ENCODE data around the gene CD3D.

Gene CD3D

DNA sequence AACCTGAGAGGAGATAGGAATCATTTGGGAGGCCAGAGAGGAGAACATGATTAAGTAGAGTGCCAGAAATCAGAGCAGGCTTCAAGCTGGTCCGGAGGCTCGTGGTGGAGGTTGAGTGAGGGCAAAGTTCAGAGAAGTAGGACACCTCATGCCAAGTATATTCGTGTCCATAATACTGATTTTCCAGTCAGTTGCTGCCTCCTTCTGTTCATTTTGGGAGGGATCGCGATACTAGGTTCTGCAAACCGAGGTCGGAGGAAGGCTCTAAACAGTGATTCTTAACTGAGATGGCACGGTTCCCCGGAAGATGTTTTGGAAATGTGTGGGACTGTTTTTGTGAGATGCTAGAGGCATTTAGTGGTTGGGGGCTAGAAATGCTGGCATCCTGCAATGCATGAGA lies 51.6 kb downstream of the CD3D start:
- H3K27me3 ChIP-seq (ENCODE audit: insufficient read depth, low read length, poor library complexity) = no peaks in the 10 kb centered on the region
- H3K36me3 ChIP-seq (ENCODE audit: insufficient read depth, low read length) = no peaks in the 10 kb centered on the region
- DNase-seq = no peak
- H3K4me3 ChIP-seq (ENCODE audit: low read depth in 1 of 2, low read length in 2 of 2) = no peak overlapping the region
- no peaks in the 10 kb centered on the region for H3K79me2 ChIP-seq (ENCODE audit: insufficient read depth, low read length)
- no peak overlapping the region for H3K9ac ChIP-seq (ENCODE audit: low read depth, low read length)
- peaks cover 3% of the 10 kb centered on the region; the same call in 1 of the 2 replicates for H3K4me1 ChIP-seq (ENCODE audit: insufficient read depth, low read length)
- ATAC-seq (ENCODE audit: insufficient read depth, low read depth) = no peak
- H4K20me1 ChIP-seq (ENCODE audit: insufficient read depth, low read length) = no peaks in the 10 kb centered on the region
- H3K27ac ChIP-seq (ENCODE audit: low read length) = no peak overlapping the region
- H3K4me2 ChIP-seq (ENCODE audit: insufficient read depth, low read length) = no peak overlapping the region
- no peak overlapping the region for H2AFZ ChIP-seq (ENCODE audit: low read depth, low read length)
- TF ChIP-seq, protein P1, sequence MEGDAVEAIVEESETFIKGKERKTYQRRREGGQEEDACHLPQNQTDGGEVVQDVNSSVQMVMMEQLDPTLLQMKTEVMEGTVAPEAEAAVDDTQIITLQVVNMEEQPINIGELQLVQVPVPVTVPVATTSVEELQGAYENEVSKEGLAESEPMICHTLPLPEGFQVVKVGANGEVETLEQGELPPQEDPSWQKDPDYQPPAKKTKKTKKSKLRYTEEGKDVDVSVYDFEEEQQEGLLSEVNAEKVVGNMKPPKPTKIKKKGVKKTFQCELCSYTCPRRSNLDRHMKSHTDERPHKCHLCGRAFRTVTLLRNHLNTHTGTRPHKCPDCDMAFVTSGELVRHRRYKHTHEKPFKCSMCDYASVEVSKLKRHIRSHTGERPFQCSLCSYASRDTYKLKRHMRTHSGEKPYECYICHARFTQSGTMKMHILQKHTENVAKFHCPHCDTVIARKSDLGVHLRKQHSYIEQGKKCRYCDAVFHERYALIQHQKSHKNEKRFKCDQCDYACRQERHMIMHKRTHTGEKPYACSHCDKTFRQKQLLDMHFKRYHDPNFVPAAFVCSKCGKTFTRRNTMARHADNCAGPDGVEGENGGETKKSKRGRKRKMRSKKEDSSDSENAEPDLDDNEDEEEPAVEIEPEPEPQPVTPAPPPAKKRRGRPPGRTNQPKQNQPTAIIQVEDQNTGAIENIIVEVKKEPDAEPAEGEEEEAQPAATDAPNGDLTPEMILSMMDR (IDR thresholded peaks at IDR 0.05; ENCODE audit: borderline replicate concordance, extremely low read depth, low read length, poor library complexity, severe bottlenecking) = peak; percentile 55
- TF ChIP-seq EZH2 (IDR thresholded peaks at IDR 0.05; ENCODE audit: borderline replicate concordance, low read depth, low read length, severe bottlenecking) = no peak
- H3K9me3 ChIP-seq (ENCODE audit: insufficient read depth, low read length, severe bottlenecking) = no peaks in the 10 kb centered on the region

DNA sequence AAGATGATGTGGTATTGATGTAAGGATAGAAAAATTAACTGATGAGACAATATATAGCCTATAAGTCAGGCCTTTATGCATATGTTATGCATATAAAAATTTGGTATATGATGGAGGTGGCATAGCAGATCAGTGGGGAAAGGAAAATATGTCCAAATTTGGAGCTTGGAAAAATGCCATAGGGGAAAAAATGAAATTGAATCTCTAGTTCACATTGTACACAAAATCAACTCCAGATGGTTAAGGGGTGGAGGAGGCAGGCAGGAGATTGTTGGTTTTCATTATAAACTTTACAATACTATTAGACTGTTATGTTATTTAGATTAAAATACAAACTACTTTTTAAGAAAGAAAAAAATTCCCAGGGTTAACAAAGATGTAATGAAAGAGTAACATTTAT lies 53.1 kb downstream of the CD3D start:
- no peaks in the 10 kb centered on the region for H3K9me3 ChIP-seq (ENCODE audit: insufficient read depth, low read length, severe bottlenecking)
- ATAC-seq (ENCODE audit: insufficient read depth, low read depth) (no peak), DNase-seq (no peak)
- H3K9ac ChIP-seq (ENCODE audit: low read depth, low read length) = no peak overlapping the region
- H3K36me3 ChIP-seq (ENCODE audit: insufficient read depth, low read length) = no peaks in the 10 kb centered on the region
- H3K4me1 ChIP-seq (ENCODE audit: insufficient read depth, low read length) = peaks cover 2% of the 10 kb centered on the region; the same call in 1 of the 2 replicates
- H2AFZ ChIP-seq (ENCODE audit: low read depth, low read length) = no peak overlapping the region
- no peaks in the 10 kb centered on the region for H3K79me2 ChIP-seq (ENCODE audit: insufficient read depth, low read length)
- H3K4me2 ChIP-seq (ENCODE audit: insufficient read depth, low read length) = no peak overlapping the region
- H3K4me3 ChIP-seq (ENCODE audit: low read depth in 1 of 2, low read length in 2 of 2) = no peak overlapping the region
- no peaks in the 10 kb centered on the region for H4K20me1 ChIP-seq (ENCODE audit: insufficient read depth, low read length)
- H3K27me3 ChIP-seq (ENCODE audit: insufficient read depth, low read length, poor library complexity) = no peaks in the 10 kb centered on the region
- no peak overlapping the region for H3K27ac ChIP-seq (ENCODE audit: low read length)
- TF ChIP-seq EZH2 (IDR thresholded peaks at IDR 0.05; ENCODE audit: borderline replicate concordance, low read depth, low read length, severe bottlenecking) = no peak
- TF ChIP-seq, protein P1 (IDR thresholded peaks at IDR 0.05; ENCODE audit: borderline replicate concordance, extremely low read depth, low read length, poor library complexity, severe bottlenecking) = no peak
